ENCODE measurements around the gene ABCG1.

ABCG1 gene

DNA sequence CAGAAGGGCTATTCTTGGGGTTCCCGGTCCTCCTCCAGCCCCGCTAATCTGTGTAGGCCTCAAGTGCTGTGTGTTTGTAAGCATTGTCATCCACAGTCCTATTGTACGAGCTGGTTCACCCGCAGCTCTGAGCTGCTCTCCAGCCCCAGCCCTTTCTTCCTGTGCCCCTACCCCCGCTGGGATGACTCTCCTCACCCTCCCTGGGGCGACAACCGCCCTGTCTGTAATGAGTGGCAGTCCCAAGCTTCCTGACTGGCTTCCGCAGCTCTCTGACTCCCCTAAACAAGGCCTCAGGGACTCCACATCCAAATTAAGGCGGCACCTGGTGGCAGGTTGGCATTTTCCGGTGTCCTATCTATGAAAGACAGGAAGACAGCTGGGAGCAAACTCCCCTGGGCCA lies 50.4 kb downstream of the ABCG1 start:
- Histone ChIP-seq H3K27me3 (ENCODE audit: control insufficient read depth in 1 of 2, insufficient read depth in 2 of 2, low read length in 2 of 2) (no peaks in the 10 kb centered on the region), H3K4me1 (ENCODE audit: control insufficient read depth in 1 of 2, insufficient read depth in 2 of 2, low read length in 2 of 2) (no peaks in the 10 kb centered on the region), H3K27ac (ENCODE audit: low read depth, low read length) (no peak overlapping the region), H3K9me3 (ENCODE audit: control insufficient read depth in 1 of 2, low read length in 2 of 2) (no peaks in the 10 kb centered on the region), H3K9ac (ENCODE audit: low read depth in 1 of 2, low read length in 2 of 2) (no peak overlapping the region), H3K36me3 (ENCODE audit: control insufficient read depth in 1 of 2, insufficient read depth in 2 of 2, low read length in 2 of 2) (no peaks in the 10 kb centered on the region), H3K4me3 (ENCODE audit: low read depth in 1 of 2, low read length in 2 of 2) (no peak overlapping the region)

DNA sequence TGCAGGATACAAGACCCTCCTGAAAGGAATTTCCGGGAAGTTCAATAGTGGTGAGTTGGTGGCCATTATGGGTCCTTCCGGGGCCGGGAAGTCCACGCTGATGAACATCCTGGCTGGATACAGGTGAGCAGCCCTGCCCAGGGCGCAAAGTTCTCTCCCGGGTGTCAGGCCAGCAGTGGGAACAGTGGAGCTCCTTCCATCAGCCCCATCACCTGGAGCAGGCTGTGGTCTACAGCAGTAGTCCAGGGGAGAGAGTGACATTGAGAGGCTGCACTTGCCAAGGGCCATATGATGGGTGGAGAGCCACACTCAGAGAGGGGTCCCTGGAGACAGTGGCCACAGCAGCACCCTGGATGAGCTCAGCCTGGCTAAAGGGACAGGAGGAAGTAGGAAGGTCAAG lies 52.1 kb downstream of the ABCG1 start:
- Histone ChIP-seq H3K9ac (ENCODE audit: low read depth in 1 of 2, low read length in 2 of 2) (no peak overlapping the region), H3K36me3 (ENCODE audit: control insufficient read depth in 1 of 2, insufficient read depth in 2 of 2, low read length in 2 of 2) (no peaks in the 10 kb centered on the region)

DNA sequence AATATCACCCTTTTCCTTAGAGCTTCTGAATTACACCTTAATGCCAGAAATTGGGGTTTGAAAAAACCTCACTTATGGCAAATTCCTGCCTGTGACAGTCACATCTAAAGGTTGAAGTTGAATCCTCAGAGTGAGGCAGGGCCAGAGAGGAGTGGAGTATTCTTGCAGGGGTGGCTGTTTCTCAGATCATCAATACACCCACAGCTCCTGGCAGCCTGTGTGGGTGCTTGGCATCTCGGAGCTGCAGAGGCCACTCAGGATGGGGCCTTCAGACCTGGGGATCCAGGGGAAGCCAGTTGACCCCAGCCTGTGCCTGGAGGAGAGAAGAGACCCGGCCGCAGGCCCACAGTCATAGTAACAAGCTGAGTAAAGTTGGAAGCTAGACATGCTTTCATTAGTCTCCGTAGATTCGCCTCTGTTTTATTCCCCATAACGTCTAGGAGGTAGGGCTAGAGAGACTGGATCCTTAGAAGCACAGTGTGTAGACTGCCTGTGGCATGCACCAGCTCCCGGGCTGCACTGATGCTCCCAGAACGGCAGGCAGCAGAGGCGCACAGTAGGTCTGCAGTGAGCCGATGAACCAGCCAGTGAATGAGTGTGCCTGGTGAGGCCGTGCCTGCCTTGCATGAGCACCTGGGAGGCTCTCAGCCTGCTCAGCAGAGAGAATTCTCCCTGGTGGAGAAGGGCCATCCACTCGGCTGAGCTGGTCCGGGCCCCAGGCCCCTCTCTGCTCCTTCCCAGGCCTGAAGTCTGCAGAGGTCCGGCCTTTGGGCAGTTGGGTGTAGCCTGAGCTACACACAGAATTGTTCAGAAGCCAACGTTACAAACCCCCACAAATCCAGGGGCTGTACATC lies 53.4 kb downstream of the ABCG1 start:
- H3K27ac ChIP-seq (ENCODE audit: low read depth, low read length), result no peak overlapping the region
- H3K36me3 ChIP-seq (ENCODE audit: control insufficient read depth in 1 of 2, insufficient read depth in 2 of 2, low read length in 2 of 2), result no peaks in the 10 kb centered on the region
- no peak overlapping the region for H3K9ac ChIP-seq (ENCODE audit: low read depth in 1 of 2, low read length in 2 of 2)
- no peaks in the 10 kb centered on the region for H3K27me3 ChIP-seq (ENCODE audit: control insufficient read depth in 1 of 2, insufficient read depth in 2 of 2, low read length in 2 of 2)
- no peak overlapping the region for H3K4me3 ChIP-seq (ENCODE audit: low read depth in 1 of 2, low read length in 2 of 2)
- no peaks in the 10 kb centered on the region for H3K4me1 ChIP-seq (ENCODE audit: control insufficient read depth in 1 of 2, insufficient read depth in 2 of 2, low read length in 2 of 2)
- no peaks in the 10 kb centered on the region for H3K9me3 ChIP-seq (ENCODE audit: control insufficient read depth in 1 of 2, low read length in 2 of 2)

More for the DNA sequence above, 52.1 kb downstream of the ABCG1 start:
- no peak overlapping the region for H3K27ac ChIP-seq (ENCODE audit: low read depth, low read length)
- H3K4me1 ChIP-seq (ENCODE audit: control insufficient read depth in 1 of 2, insufficient read depth in 2 of 2, low read length in 2 of 2), result no peaks in the 10 kb centered on the region
- no peak overlapping the region for H3K4me3 ChIP-seq (ENCODE audit: low read depth in 1 of 2, low read length in 2 of 2)
- H3K27me3 ChIP-seq (ENCODE audit: control insufficient read depth in 1 of 2, insufficient read depth in 2 of 2, low read length in 2 of 2), result no peaks in the 10 kb centered on the region
- H3K9me3 ChIP-seq (ENCODE audit: control insufficient read depth in 1 of 2, low read length in 2 of 2), result no peaks in the 10 kb centered on the region

DNA sequence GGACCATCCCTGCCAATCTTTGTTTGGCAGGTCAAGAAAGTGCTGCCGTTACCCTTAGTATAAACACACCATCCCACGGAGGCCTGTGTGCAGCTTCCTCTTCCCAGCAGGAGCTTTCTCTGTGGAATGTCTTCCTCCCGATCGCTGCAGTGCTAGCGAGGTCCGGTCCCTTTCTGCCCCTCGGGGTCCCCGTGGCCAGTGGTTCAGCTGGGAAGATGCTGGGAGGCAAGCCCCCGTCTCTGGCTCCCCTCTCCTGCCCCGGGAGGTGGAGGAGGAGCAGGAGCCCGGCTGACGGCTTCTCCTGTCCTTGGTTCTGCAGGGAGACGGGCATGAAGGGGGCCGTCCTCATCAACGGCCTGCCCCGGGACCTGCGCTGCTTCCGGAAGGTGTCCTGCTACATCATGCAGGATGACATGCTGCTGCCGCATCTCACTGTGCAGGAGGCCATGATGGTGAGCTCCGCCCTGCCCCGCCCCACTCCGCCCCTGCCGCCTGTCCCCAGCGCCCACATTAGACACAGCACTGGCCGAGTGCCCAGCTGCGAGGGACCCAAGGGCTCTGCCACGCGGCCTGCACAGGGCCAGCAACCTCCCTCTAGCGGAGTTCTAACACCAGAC lies 54.2 kb downstream of the ABCG1 start:
- H3K36me3 ChIP-seq (ENCODE audit: control insufficient read depth in 1 of 2, insufficient read depth in 2 of 2, low read length in 2 of 2), result no peaks in the 10 kb centered on the region
- H3K9ac ChIP-seq (ENCODE audit: low read depth in 1 of 2, low read length in 2 of 2), result no peak overlapping the region
- H3K27me3 ChIP-seq (ENCODE audit: control insufficient read depth in 1 of 2, insufficient read depth in 2 of 2, low read length in 2 of 2), result no peaks in the 10 kb centered on the region
- no peaks in the 10 kb centered on the region for H3K4me1 ChIP-seq (ENCODE audit: control insufficient read depth in 1 of 2, insufficient read depth in 2 of 2, low read length in 2 of 2)
- no peaks in the 10 kb centered on the region for H3K9me3 ChIP-seq (ENCODE audit: control insufficient read depth in 1 of 2, low read length in 2 of 2)
- H3K4me3 ChIP-seq (ENCODE audit: low read depth in 1 of 2, low read length in 2 of 2), result no peak overlapping the region
- H3K27ac ChIP-seq (ENCODE audit: low read depth, low read length), result no peak overlapping the region

DNA sequence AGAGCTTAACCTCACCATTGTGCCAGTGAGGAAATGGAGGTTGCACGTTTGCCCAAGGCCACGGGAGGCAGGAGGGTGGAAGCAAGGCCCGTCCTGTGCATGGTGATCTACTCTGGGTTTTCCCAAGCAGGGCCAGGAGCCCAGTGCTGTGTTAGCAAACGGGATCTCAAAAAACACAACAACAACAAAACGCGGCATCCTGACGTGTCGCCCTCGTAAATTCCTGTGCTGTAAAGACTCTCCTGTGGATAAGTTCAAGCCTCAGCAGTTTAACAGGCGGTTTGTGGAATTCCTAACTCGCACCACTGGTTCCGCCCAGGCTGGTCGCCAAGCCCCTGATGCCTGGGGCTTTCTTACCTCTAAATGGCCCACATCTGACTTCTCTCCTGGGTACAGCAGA lies 57.1 kb downstream of the ABCG1 start:
- no peaks in the 10 kb centered on the region for H3K4me1 ChIP-seq (ENCODE audit: control insufficient read depth in 1 of 2, insufficient read depth in 2 of 2, low read length in 2 of 2)
- no peak overlapping the region for H3K27ac ChIP-seq (ENCODE audit: low read depth, low read length)
- H3K9me3 ChIP-seq (ENCODE audit: control insufficient read depth in 1 of 2, low read length in 2 of 2), result no peaks in the 10 kb centered on the region
- H3K9ac ChIP-seq (ENCODE audit: low read depth in 1 of 2, low read length in 2 of 2), result no peak overlapping the region
- H3K36me3 ChIP-seq (ENCODE audit: control insufficient read depth in 1 of 2, insufficient read depth in 2 of 2, low read length in 2 of 2), result no peaks in the 10 kb centered on the region
- no peaks in the 10 kb centered on the region for H3K27me3 ChIP-seq (ENCODE audit: control insufficient read depth in 1 of 2, insufficient read depth in 2 of 2, low read length in 2 of 2)
- no peak overlapping the region for H3K4me3 ChIP-seq (ENCODE audit: low read depth in 1 of 2, low read length in 2 of 2)

DNA sequence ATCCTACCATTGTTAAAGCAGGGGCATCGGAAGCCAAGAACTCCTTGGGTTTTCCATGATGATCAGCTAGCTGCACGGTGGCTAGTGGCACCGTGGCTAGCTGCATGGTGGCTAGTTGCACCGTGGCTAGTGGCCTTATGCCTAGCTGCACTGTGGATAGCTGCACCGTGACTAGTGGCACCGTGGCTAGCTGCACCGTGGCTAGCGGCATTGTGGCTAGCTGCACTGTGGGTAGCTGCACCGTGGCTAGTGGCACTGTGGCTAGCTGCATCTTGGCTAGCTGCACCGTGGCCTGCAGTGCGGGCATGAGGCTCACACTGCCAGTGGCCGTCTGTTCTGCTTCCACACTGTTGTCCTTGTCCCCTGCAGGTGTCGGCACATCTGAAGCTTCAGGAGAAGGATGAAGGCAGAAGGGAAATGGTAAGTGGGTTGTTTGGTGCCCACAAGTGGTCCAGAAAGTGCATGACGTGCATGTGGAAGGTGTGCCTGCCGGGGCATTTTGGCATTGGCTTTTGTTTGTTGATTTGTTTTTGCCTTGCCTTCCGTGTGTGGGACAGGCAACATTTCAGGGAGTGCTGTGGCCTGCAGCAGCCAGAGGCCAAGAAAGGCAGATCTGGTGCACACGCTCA lies 57.7 kb downstream of the ABCG1 start:
- H3K27me3 ChIP-seq (ENCODE audit: control insufficient read depth in 1 of 2, insufficient read depth in 2 of 2, low read length in 2 of 2), result no peaks in the 10 kb centered on the region
- H3K4me1 ChIP-seq (ENCODE audit: control insufficient read depth in 1 of 2, insufficient read depth in 2 of 2, low read length in 2 of 2), result no peaks in the 10 kb centered on the region
- no peaks in the 10 kb centered on the region for H3K36me3 ChIP-seq (ENCODE audit: control insufficient read depth in 1 of 2, insufficient read depth in 2 of 2, low read length in 2 of 2)
- no peak overlapping the region for H3K4me3 ChIP-seq (ENCODE audit: low read depth in 1 of 2, low read length in 2 of 2)
- H3K9ac ChIP-seq (ENCODE audit: low read depth in 1 of 2, low read length in 2 of 2), result no peak overlapping the region
- no peaks in the 10 kb centered on the region for H3K9me3 ChIP-seq (ENCODE audit: control insufficient read depth in 1 of 2, low read length in 2 of 2)
- H3K27ac ChIP-seq (ENCODE audit: low read depth, low read length), result no peak overlapping the region

DNA sequence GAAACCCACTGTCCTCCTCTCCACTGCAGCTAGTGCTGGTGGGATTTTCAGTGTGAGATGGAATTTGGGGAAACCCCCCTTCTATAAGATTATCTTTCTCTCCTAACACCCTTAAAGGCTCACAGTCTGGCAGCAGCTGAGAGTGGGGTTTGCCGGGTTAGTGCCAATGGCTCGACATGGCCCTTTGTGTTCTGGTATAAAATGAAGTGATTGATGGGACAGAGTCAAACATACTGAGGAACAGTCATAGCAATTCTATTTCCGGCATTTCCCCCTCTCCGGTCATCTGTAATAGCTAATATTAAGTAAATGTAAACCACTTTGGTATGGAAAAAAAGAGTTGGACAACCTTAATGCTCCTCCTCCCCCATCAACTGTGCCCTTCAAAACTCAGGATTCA lies 58.7 kb downstream of the ABCG1 start:
- Histone ChIP-seq H3K4me1 (ENCODE audit: control insufficient read depth in 1 of 2, insufficient read depth in 2 of 2, low read length in 2 of 2) (no peaks in the 10 kb centered on the region), H3K9ac (ENCODE audit: low read depth in 1 of 2, low read length in 2 of 2) (no peak overlapping the region), H3K4me3 (ENCODE audit: low read depth in 1 of 2, low read length in 2 of 2) (no peak overlapping the region), H3K9me3 (ENCODE audit: control insufficient read depth in 1 of 2, low read length in 2 of 2) (no peaks in the 10 kb centered on the region), H3K27me3 (ENCODE audit: control insufficient read depth in 1 of 2, insufficient read depth in 2 of 2, low read length in 2 of 2) (no peaks in the 10 kb centered on the region), H3K27ac (ENCODE audit: low read depth, low read length) (no peak overlapping the region), H3K36me3 (ENCODE audit: control insufficient read depth in 1 of 2, insufficient read depth in 2 of 2, low read length in 2 of 2) (peaks cover 0 to 5% of the 10 kb centered on the region in 2 donors)

DNA sequence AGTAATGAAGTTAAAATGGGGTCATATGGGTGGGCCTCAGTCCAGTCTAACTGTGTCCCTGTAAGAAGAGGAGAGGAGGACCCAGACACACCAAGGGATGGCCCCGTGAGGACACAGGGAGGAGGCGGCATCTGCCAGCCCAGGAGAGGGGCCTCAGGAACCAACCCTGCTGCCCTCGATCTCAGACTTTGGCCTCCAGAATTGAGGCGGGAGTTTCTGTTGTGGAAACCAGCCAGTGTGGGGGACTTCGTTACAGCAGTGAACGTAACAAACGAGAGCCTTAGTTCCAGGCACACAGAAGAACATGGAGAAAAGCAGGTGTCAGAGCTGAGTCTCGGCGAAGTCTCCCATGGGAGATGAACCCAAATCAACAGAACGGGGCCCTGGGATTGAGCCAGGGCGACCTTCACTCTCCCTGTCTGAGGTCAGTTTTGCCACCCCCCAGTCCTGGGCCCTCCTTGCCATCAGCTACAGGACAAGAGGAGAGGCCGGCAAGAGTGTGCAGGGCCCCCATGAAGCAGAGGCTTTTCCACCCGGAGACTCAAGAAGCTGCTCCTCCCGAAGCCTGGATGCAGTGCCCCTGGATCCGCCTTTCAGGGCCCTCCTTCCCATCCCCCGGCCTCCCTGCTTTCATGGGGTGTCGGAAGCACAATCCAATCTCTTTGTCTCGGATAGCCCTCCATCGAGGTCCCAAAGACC lies 59.7 kb downstream of the ABCG1 start:
- Histone ChIP-seq H3K4me3 (ENCODE audit: low read depth in 1 of 2, low read length in 2 of 2) (no peak overlapping the region), H3K4me1 (ENCODE audit: control insufficient read depth in 1 of 2, insufficient read depth in 2 of 2, low read length in 2 of 2) (no peaks in the 10 kb centered on the region), H3K36me3 (ENCODE audit: control insufficient read depth in 1 of 2, insufficient read depth in 2 of 2, low read length in 2 of 2) (peaks cover 0 to 5% of the 10 kb centered on the region in 2 donors), H3K27ac (ENCODE audit: low read depth, low read length) (no peak overlapping the region), H3K9me3 (ENCODE audit: control insufficient read depth in 1 of 2, low read length in 2 of 2) (no peaks in the 10 kb centered on the region), H3K9ac (ENCODE audit: low read depth in 1 of 2, low read length in 2 of 2) (no peak overlapping the region), H3K27me3 (ENCODE audit: control insufficient read depth in 1 of 2, insufficient read depth in 2 of 2, low read length in 2 of 2) (no peaks in the 10 kb centered on the region)

DNA sequence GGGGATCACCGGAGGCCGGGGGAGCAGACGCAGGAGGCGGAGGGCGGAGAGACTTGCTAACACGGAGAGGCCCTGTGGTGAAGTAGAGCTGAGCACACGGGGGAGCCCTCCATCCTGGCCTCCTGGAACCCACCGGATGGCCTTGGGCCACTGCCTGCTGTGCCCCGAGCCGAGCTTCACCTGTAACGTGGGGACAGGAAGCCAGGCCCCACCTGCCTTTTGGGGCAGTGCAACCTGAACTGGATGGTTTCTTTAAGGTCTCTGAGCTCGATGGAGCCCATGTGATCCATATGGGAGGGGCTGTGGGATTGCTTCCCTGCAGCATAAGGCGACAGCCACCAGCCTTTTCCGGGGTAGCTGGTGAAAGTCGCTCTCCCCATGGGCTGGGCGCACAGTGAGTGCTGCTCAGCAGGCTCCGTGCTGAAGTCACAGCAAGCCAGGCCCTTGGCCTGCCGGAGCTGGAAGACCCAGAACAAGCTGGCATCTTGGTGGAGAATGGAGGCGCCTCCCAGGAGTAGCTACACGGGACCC lies 60.5 kb downstream of the ABCG1 start:
- Histone ChIP-seq H3K36me3 (ENCODE audit: control insufficient read depth in 1 of 2, insufficient read depth in 2 of 2, low read length in 2 of 2) (peaks cover 0 to 5% of the 10 kb centered on the region in 2 donors), H3K9me3 (ENCODE audit: control insufficient read depth in 1 of 2, low read length in 2 of 2) (no peaks in the 10 kb centered on the region), H3K27ac (ENCODE audit: low read depth, low read length) (no peak overlapping the region), H3K9ac (ENCODE audit: low read depth in 1 of 2, low read length in 2 of 2) (no peak overlapping the region), H3K4me3 (ENCODE audit: low read depth in 1 of 2, low read length in 2 of 2) (no peak overlapping the region), H3K4me1 (ENCODE audit: control insufficient read depth in 1 of 2, insufficient read depth in 2 of 2, low read length in 2 of 2) (no peaks in the 10 kb centered on the region), H3K27me3 (ENCODE audit: control insufficient read depth in 1 of 2, insufficient read depth in 2 of 2, low read length in 2 of 2) (no peaks in the 10 kb centered on the region)

DNA sequence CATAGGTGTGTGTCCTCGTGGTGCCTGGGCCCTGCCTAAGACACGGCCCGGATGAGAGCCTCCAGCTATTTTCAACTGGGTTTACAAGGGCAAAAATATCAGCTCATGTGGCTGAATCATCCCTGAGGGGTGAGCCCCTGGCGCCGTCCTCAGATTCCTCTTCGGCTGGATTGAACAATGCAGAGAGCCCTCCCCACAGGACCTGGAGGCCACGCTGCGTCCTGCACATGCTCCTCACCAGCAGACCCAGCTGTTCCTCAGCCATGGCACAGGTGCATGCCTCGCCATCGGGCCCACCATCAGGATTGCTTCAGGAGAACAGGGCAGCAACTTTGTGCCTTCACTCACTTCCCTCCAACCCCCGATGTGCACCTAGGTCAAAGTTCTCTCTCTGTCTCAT lies 60.9 kb downstream of the ABCG1 start:
- Histone ChIP-seq H3K4me1 (ENCODE audit: control insufficient read depth in 1 of 2, insufficient read depth in 2 of 2, low read length in 2 of 2) (no peaks in the 10 kb centered on the region), H3K27ac (ENCODE audit: low read depth, low read length) (no peak overlapping the region), H3K9ac (ENCODE audit: low read depth in 1 of 2, low read length in 2 of 2) (no peak overlapping the region), H3K9me3 (ENCODE audit: control insufficient read depth in 1 of 2, low read length in 2 of 2) (no peaks in the 10 kb centered on the region), H3K4me3 (ENCODE audit: low read depth in 1 of 2, low read length in 2 of 2) (no peak overlapping the region), H3K36me3 (ENCODE audit: control insufficient read depth in 1 of 2, insufficient read depth in 2 of 2, low read length in 2 of 2) (peaks cover 0 to 5% of the 10 kb centered on the region in 2 donors), H3K27me3 (ENCODE audit: control insufficient read depth in 1 of 2, insufficient read depth in 2 of 2, low read length in 2 of 2) (no peaks in the 10 kb centered on the region)

Data from duodenal mucosa (tissue), 2 donors.